Cardiac muscle cell (in vitro differentiated cells and primary cell): Measurements from ENCODE around the gene LIF. TPM values are rescaled to one million over a fixed set of nuclear protein-coding genes. Genes with fewer than 3 reads are reported as not detected.

Experiments
- DNase-seq, 2 donors: peaks; one replicate each; pipeline versions ENCODE4 v3.0.0 to v3.0.0-alpha.2; 2010 to 2017; ENCODE audit warnings: low read depth in 1 of 2, low spot score in 1 of 2
- H3K27ac ChIP-seq: fragments of 200-600 bp; sonication (generic); 2 replicates; pipeline ENCODE4 v1.5.1; 2016
- H3K27me3 ChIP-seq: fragments of 200-600 bp; sonication (generic); 2 replicates; pipeline ENCODE4 v1.6.0; 2016; ENCODE audit warnings: control low read depth
- H3K36me3 ChIP-seq: fragments of 200-600 bp; sonication (generic); 2 replicates; pipeline ENCODE4 v1.5.1; 2016; ENCODE audit warnings: control low read depth
- H3K4me1 ChIP-seq: fragments of 200-600 bp; sonication (generic); 2 replicates; pipeline ENCODE4 v1.8.1; 2017; ENCODE audit warnings: low read depth, mild to moderate bottlenecking, mixed run types
- H3K4me3 ChIP-seq: fragments of 200-600 bp; sonication (generic); 2 replicates; pipeline ENCODE4 v1.5.1; 2016; ENCODE audit warnings: mild to moderate bottlenecking
- H3K9me3 ChIP-seq: fragments of 200-600 bp; sonication (generic); 2 replicates; pipeline ENCODE4 v1.5.1; 2017; ENCODE audit warnings: low read depth, mild to moderate bottlenecking, control low read depth
- polyA plus RNA-seq: library from polyadenylated mRNA; unstranded; fragments of >200 nt; fragmentation: Nextera tagmentation; extraction: Ambion mirVana; gene quantifications from 2 replicates; pipeline ENCODE4 v1.2.1, GENCODE V29; 2016
- total RNA-seq: library from RNA; depleted of rRNA; stranded (reverse); fragments of >200 nt; gene quantifications from 2 replicates; pipeline ENCODE4 v1.2.3, GENCODE V29; 2016
- TF ChIP-seq, protein P1 (sequence below): IDR thresholded peaks from 2 replicates; pipeline ENCODE4 v1.5.1; 2012; ENCODE audit warnings: low read depth, mild to moderate bottlenecking, low read length

Gene LIF
- total and polyA plus RNA-seq, 2 experiments from 2014 or later, result 1.0 to 1.7 TPM

DNA sequence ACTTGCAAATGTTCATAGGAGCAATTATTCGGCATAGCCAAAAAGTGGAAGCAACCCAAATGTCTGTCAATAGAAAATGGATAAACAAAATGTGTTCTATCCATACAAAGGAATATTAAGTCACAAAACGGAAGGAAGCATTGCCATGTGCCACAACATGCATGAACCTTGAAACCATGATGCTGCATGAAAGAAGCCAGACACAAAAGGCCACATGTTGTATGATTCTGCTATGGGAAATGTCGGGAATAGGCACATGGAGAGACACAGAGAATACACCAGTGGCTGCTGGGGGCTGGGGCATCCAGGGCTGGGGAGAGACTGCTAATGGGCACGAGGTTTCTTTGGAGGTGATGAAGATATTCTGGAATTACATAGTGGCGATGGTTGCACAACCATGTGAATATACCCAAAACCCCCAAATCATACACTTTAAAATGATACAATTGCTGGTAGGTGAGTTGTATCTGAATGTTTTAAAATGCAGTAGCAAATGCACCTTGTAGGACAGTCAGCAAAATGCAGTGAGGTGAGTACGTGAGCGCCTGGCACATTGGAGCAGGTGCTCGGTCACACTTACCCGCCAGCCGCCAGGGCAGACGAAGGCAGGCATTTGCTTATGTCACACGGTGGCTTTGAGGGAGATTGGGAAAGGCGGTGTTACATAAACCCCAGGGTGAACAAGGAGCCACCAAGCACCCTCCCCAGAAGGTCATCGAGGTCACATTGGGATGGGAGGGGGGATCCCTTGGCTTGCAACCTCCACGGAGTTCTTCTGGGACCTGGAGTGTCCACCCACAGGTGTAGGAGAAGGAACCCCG is 26.4 kb upstream of the LIF start:
- TF ChIP-seq, protein P1, sequence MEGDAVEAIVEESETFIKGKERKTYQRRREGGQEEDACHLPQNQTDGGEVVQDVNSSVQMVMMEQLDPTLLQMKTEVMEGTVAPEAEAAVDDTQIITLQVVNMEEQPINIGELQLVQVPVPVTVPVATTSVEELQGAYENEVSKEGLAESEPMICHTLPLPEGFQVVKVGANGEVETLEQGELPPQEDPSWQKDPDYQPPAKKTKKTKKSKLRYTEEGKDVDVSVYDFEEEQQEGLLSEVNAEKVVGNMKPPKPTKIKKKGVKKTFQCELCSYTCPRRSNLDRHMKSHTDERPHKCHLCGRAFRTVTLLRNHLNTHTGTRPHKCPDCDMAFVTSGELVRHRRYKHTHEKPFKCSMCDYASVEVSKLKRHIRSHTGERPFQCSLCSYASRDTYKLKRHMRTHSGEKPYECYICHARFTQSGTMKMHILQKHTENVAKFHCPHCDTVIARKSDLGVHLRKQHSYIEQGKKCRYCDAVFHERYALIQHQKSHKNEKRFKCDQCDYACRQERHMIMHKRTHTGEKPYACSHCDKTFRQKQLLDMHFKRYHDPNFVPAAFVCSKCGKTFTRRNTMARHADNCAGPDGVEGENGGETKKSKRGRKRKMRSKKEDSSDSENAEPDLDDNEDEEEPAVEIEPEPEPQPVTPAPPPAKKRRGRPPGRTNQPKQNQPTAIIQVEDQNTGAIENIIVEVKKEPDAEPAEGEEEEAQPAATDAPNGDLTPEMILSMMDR, result no peak
- H3K4me1 ChIP-seq, result peaks cover 12% of the 10 kb centered on the region
- H3K36me3 ChIP-seq, result no peaks in the 10 kb centered on the region
- DNase-seq, result no peak
- no peak overlapping the region for H3K4me3 ChIP-seq
- H3K9me3 ChIP-seq, result no peaks in the 10 kb centered on the region
- no peak overlapping the region for H3K27ac ChIP-seq
- H3K27me3 ChIP-seq, result no peaks in the 10 kb centered on the region

- Histone ChIP-seq H3K9me3 (no peaks in the 10 kb centered on the region), H3K4me1 (peaks cover 6% of the 10 kb centered on the region), H3K27ac (no peak overlapping the region), H3K27me3 (no peaks in the 10 kb centered on the region), H3K36me3 (no peaks in the 10 kb centered on the region), H3K4me3 (no peak overlapping the region)
- TF ChIP-seq, protein P1, result no peak
- DNase-seq, result peak in 1 of 2 donors; percentile 88
Observed at GRCh38 chr22:30270832-30271231, 24.3 kb upstream of the LIF start.

DNA sequence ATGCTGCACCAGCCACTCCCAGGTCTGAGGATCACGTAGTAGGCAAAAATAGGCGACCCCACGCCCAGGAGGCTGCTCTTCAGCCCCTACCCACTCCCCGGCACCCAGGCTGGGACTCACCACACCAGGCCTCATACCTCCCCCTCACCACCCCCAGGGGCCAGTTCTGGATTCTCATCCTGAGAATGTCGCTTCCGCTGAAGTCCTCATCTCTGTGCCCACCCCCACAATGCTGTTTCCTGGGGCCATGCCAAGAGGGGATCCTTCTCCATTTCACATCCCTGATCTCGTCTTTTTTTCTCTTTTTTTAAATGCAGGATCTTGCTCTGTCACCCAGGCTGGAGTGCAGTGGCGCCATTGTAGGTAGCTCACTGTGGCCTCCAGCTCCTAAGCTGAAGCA is 21.8 kb upstream of the LIF start:
- no peak for DNase-seq
- H3K27ac ChIP-seq, result no peak overlapping the region
- no peaks in the 10 kb centered on the region for H3K9me3 ChIP-seq
- H3K4me1 ChIP-seq, result peaks cover 2% of the 10 kb centered on the region
- TF ChIP-seq, protein P1, result no peak
- no peaks in the 10 kb centered on the region for H3K27me3 ChIP-seq
- H3K36me3 ChIP-seq, result no peaks in the 10 kb centered on the region
- H3K4me3 ChIP-seq, result no peak overlapping the region

DNA sequence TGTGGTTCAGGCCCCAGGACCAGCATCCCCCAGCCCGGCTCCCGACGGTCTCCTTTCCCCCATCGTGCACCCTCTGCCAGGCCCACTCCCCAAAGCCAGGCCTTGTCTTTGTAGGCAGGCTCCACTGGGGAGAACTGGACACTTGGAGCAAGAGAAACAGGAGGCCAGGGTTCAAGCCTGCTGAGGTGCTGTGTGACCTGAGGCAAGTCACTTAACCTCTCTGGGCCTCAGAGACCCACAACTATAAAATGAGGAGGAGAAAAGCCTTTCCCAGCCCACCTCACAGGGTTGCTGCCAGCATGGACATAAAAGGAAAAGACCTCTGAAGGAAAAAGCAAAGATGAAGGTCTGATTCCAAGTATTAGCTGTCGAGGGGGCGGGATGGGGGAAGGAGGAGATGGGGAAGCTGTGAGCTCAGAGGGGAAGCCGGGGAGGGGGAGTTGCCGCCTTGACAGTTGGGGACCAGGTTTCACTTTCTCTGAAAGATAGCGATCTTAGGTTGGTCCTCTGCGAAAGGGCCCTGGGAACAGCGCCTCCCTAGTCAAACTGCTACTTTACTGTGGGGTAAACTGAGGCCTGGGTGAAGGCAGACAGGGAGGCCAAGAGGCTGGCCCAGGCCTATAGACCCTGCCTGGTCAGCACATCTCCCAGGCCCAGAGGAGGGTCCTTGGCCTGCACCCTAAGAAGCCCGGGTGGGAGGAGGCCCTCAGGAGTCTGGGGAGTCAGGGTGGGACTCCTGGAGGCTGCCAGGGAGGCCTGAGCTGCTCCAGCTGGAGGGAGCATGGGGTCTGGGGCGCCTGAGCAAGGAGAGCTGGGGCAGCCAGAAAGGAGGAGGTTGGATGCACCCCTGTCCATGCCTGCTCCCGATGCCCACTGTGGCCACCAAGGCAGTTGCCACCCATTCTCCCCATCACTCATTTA is 21.1 kb upstream of the LIF start:
- DNase-seq, result no peak
- no peaks in the 10 kb centered on the region for H3K36me3 ChIP-seq
- H3K27ac ChIP-seq, result no peak overlapping the region

More for the DNA sequence above, 21.1 kb upstream of the LIF start:
- TF ChIP-seq, protein P1, result no peak
- no peaks in the 10 kb centered on the region for H3K9me3 ChIP-seq
- H3K4me3 ChIP-seq, result no peak overlapping the region
- no peaks in the 10 kb centered on the region for H3K27me3 ChIP-seq
- H3K4me1 ChIP-seq, result no peaks in the 10 kb centered on the region
